HG02623 (cell line): ENCODE data around the gene POGLUT2.
"Not testable (repeated sequence)": the region's sequence is repeated elsewhere in the genome, so short reads cannot be mapped to it uniquely, and the experiment has no call there.

Experiments used
- ATAC-seq: cut with Tn5 transposase; IDR thresholded peaks from one replicate; pipeline ENCODE4 v1.9.1; 2021; ENCODE audit warnings: moderate library complexity; ENCODE audit not compliant: unreplicated experiment

POGLUT2 gene

DNA sequence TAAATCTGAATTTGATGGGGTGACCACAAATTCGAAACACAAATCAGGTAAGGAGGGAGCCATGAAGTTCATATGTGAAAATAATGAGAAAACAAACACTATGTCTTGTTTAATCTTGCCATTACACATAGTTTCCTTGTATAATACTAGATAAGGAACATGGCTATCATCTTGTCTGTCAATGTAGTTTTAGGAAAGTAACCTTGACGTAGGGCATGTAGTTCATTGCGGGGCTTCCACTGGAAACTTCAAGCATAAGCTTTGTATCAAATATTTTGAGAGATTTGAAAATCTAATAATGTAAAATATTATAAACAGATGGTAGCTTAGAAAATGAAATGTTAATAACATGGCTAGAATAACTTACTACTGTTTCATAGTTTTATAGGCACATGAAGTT, 8.9 kb upstream of the POGLUT2 start:
- ATAC-seq, result no peak

DNA sequence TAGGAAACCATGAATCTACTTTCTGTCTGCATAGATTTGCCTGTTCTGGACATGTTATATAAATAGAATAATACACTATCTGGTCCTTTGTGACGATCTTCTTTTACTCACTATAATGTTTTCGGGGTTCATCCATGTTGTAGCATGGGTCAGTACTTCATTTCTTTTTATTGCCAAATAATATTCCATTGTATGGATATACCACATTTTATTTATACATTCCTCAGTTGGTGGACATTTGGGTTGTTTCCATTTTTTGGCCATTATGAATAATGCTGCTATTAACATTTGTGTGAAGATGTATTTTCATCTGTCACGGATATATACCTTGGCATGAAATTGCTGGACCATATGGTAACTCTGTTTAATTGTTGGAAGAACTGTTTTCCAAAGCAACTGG, 6.9 kb upstream of the POGLUT2 start:
- ATAC-seq, result no peak

DNA sequence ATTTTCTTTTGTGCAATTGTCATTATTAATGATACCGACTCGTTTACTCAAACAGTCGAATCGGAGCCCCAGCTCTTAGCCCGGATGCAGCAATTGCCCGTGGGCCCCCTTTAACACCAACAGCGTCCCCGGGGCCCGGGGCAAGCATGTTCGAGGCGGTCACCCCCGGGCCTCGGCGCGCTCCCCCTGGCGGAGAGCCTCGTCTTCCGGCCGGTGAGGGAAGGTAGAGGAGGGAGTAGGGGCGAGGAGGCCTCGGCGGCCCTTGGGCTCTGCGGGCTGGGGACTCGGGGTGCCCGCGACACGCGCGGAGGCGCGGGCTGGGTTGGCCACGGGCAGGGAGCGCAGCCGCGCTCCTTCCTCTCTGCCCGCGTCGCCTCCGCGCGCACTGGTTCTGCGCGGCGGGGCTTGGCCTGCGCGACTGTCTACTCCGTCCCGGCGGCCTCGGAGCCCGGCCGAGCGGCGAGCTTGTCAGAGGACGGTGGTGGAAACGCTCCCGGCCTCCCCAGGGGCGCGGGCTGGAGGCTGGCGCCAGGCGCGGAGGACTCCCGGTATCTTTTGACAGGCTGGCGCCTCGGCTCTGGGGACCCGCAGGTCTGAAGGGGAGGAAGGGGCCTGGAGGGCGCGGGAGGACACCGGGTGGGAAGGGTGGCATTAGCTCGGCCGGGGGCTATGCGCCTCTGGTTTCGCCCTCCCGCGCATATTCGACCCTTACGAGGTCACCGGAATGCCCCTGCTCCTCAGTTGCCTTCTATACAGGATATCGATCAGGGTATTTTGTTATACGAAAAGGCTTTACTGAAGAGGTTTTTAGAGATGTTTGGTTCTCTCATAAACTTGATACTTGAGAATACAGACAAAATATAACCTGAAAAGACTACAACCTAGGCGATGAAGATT, 1.6 kb upstream of the POGLUT2 start:
- peak; percentile 73 for ATAC-seq

DNA sequence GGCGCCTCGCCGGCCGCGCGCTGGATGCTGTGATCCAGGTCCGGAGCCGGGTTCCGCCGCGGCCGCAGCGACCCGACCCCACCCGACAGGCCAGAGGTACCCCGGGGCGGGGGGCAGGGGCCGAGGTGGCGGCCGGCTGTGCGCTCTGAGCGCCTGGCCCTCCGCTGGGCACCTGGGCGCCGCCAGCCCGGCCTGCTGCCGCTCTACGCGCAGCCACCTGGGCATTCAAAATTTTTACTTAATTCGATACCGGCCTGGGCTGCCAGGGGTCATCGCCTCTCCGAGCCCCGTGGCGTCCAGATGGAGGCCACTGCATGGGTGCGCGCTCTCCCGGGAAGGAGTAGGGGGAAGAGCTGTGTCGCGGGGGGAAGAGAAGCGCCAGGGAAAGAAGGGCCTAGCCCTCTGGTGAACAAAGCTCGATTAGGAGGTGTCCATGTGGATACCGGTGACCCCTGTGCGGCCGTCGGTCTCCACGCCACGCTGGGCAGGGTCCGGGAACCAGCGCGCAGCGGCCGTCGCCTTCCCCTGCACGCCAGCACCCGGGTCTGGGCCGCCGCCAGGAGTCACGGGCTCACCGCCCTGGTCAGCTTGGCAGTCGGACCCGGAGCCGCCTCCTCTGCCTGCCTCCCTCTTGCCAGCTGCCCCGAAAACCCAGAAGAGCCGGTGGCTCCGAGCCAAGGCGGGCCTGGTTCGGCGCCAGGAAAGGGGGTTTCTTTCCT, 809 bp upstream of the POGLUT2 start:
- ATAC-seq, result peak; percentile 4

DNA sequence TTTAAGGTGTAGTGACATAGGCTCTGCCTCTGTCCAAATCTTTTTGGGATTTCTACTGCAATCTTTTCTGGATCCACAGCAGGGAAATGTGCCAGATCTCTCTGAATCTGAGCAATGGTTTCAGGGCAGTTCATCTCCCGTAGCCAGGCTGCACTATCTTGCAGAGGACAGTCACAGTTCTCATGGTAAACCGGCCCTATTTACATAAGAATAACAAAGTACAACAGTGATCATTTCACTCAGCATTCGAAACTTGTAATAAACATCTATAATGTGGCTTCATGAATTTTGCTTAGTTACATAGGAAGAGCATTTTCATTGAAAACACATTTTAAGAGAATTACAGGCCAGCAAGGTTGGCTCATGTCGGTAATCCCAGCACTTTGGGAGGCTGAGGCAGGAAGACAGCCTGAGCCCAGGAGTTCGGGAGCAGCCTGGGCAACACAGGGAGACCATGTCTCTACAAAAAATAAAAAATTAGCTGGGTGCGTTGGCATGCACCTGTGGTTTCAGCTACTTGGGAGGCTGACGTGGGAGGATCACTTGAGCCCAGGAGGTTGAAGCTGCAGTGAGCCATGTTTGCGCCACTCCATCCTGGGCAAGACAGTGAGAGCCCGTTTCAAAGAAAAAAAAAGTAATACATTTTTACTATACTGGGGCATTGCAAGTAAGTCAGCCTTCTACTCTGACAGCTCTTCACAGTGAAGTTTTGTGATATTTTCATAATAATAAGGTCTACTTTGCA, 5.0 kb downstream of the POGLUT2 start:
- no peak for ATAC-seq

DNA sequence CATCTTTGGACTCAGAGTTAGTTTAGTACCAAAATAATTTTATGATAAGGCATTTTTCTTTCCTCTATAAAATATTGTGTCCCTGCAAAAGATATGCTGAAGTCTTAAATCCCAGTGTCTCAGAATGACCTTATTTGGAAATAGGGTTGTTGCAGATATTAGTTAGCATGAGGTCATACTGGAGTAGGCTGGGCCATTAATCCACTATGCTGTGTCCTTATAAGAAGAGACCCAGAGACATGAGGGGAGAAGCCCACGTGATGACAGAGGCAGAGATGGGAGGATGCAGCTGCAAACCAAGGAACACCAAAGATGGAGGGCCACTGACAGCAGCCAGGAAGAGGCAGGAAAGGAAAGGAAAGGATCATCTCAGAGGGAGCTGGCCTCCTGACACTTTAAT, 6.4 kb downstream of the POGLUT2 start:
- ATAC-seq, result no peak

DNA sequence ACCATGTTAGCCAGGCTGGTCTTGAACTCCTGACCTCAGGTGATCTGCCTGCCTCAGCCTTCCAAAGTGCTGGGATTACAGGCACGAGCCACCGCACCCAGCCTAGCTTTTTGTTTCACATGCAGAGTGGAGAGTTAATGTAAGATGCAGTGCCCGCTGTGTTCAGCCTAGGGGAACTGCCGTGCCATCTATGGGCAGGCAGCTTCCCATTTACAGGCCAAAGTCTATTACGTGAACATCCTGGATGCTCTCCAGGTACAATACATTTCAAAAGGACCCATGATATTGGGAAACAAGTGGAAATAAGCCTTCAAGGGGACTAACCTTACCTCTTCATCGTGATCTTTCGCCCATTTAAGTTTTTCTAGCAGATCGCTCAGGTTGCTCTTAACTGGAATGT, 10.1 kb downstream of the POGLUT2 start:
- ATAC-seq, result no peak

DNA sequence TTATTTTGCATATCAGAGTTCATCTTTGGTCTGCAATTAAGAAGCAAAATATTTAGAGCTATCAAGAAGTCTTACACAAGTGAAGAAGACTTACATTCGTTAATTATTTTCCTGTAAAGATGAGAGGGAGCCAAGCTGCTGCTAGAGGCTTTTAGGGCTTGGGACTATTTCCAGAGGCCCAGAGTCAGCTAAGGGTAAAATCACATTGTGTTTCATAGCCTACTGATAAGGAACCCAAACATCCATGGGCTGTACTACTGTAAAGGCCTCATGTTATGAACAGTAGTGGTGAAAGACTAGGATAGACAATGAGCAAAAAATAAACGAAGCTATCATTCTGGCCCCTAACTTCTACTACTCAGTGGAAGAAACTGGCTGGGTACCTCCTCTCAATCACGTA, 14.3 kb downstream of the POGLUT2 start:
- no peak for ATAC-seq

DNA sequence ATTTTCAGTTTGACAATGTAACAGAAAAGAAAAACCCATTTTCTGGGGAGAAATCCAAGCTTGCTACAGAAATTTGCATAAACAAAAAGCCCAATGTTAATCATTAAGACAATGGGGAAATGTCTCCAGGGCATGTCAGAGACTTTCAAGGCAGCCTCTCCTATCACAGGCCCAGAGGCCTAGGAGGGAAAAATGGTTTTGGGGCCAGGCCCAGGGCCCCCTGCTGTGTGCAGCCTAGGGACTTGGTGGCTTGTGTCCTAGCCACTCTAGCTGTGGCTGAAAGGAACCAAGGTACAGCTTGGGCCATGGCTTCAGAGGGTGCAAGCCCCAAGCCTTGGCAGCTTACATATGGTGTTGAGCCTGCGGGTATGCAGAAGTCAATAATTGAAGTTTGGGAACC, 17.2 kb downstream of the POGLUT2 start:
- ATAC-seq, result no peak

DNA sequence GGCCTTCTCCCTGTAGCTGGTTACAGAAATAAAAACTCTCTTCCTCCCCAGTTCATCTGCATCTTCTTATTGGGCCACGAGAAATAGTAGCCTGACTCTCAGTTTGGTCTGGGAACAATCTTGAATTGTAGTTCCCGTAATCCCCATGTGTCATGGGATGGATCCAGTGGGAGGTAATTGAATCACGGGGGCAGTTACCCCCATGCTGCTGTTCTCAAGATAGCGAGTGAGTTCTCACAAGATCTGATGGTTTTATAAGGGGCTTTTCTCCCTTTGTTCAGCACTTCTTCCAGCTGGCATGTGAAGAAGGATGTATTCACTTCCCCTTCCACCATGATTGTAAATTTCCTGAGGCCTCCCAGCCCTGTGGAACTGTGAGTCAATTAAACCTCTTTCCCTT, 18.1 kb downstream of the POGLUT2 start:
- not testable (repeated sequence) for ATAC-seq

DNA sequence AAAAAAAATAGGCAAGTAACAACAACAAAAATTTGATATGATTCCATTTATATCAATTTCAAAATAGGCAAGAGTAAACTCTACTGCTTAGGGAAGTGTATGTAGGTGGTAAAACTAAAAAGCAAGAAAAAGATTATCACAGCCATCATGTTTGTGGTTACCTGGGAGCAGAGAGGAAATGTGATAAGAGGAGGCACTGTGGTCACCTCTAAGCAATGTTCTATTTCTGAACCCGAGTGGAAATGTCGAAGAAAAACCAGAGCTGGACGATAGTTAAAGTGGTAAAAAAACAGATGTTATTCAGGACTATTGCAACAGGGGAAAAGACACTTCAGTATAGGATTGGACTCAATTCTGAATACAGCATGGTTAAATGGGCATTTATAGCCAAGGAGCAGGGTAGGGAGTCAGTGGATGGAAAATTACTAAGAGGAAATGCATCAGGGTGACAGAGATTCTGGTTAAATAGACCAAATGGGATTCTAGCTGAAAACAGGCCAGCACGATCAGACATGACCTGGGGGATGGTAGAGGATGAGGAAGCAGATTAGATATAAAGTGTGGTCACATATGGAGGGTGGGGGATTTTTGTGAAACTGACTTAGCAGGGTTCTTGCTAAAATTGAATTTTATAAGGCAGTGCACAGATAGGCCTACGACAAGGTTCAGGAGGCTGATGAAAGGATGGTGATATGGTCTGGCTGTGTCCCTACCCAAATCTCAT, 19.2 kb downstream of the POGLUT2 start:
- peak; percentile 47 for ATAC-seq

DNA sequence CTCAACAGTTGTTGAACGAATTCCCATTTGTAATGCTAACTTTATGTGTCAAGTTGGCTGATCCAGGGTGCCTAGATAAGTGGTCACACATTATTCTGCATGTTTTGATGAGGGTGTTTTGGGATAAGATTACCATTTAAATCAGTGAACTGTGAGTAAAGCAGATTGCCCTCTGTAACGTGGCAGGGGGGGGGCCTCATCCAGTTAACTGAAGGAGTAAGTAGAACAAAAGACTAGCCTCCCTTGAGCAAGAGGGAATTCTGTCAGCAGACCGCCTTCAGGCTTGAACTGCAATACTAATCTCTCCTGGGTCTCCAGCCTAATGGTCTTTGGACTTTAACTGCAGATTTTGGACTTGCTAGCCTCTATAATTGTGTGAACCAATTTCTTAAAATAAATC, 21.0 kb downstream of the POGLUT2 start:
- ATAC-seq, result no peak

DNA sequence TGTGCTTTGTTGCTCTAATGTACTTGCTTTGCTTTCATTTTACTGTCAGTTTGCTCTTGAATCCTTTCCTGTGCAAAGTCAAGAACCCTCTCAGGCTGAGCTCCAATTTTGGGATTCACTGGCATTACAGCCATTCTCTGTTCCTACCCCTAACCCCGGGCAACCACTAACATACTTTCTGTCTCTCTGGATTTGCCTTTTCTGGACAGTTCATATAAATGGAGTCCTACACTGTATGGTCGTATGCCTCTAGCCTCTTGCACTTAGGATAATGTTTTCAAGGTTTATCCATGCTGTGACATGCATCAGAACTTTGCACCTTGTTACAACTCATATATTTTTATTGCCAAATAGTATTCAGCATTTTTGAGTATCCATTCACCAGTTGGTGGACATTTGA, 22.5 kb downstream of the POGLUT2 start:
- no peak for ATAC-seq

DNA sequence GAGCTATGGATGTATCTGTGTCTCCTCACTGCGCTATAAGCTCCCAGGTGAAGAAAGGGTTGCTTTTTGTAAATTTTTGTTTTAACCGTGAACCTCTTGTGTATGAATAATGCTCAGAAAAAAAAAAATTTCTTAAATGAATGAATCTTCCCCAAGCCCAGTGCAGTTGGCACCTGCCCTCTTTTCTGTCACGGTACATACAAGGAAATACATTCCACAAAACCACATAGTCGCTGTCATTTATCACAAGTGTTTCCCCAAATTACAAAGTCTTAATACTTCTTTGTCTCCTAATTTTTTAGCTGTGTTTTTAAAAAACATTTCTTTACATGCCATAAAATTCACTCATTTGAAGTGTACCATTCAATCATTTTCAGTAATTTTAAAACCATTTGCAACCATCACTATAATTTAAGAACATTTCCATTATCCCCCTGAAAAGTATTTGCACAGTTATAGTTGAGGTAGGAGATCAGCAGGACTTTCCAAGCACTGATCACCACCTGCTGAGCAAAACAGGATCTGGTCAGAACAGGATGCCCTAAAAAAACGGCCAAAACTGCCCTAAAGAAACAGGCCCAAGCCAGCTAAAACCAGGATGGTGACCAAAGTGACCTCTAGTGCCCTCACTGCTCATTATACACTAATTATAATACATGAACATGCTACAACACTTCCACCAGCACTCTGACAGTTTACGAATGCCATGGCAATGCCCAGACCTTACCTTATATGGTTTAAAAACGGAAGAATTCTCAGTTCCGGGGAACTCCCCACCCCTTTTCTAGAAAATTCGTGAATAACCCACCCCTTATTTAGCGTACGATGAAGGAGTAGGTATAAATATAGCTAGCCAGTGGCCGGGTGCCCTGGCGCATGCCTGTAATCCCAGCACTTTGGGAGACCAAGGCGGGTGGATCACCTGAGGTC, 23.9 kb downstream of the POGLUT2 start:
- ATAC-seq, result no peak

DNA sequence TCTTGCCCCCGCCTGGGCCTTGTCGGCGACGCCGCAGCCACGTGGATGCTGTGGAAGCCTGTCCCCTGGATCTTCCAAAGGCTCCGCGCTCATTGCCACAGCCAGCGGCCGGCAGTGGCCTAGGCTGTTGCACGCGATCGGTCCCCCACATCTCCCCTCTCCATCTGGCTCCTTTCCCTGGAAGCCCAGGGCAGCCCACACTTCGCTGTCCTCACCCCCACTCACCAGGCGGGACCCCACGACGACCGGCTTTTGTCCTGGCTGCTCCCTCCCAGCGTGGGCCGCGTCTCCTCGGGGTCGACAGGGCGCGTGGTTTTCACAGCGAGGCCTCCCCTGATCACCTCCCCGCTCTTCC, 24.6 kb downstream of the POGLUT2 start:
- no peak for ATAC-seq

DNA sequence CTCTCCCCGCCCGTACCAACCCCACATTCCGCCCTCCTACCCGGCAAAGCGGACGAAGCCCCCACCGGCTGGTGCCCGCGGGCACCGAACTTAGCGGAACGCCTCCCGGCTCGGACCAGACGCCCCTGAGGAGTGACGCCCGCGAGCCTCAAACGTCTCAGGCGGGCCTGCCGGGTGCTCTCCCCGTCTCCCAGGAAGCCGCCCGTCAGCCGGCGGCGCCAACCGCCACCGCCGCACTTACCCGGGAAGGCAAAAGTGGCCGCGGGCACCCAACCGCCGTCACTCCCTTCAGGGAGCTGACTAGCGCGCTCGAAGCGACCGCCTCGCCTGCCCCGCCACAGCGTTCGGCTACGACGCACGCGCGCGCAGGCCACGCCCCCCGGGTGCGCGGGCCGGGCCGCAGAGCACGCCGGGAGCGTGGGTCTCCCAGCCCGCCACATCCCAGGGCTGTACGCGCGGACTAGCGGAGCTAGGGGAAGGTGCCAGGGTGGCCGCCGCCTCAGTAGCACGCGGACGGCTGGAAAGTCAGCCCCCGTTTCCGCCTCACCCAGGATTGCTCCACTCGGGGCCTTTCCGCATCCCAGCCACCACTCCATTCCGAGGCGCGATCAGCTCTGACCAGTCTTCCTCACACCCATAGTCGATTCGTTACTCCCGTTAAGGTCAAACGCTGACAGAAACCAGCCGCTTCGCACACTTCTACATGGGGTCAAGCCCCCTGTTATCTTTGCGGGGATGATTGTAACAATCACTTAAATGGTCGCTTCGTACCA, 25.1 kb downstream of the POGLUT2 start, which contains the start of gene TEX30:
Gene TEX30 (minus strand): TSS at position 346 of the 773 bp plus-strand sequence. CDS start 3,760 bp downstream, outside the sequence.
- ATAC-seq, result peak; percentile 94

DNA sequence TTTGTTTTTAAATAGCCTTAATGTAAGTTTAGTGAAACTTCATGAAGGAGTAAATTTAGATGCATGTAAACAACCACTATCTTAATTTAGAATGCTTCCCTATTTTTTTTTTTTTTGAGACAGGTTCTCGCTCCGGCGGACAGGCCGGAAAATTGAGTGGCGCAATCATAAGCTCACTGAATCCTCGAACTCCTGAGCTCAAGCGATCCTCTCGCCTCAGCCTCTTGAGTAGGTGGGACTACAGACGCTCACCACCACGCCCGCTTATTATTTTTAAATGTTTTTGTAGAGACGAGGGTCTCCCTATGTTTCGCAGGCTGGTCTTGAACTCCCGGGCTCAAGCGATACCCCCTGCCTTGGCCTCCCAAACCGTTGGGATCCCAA, 26.7 kb downstream of the POGLUT2 start:
- ATAC-seq, result no peak

DNA sequence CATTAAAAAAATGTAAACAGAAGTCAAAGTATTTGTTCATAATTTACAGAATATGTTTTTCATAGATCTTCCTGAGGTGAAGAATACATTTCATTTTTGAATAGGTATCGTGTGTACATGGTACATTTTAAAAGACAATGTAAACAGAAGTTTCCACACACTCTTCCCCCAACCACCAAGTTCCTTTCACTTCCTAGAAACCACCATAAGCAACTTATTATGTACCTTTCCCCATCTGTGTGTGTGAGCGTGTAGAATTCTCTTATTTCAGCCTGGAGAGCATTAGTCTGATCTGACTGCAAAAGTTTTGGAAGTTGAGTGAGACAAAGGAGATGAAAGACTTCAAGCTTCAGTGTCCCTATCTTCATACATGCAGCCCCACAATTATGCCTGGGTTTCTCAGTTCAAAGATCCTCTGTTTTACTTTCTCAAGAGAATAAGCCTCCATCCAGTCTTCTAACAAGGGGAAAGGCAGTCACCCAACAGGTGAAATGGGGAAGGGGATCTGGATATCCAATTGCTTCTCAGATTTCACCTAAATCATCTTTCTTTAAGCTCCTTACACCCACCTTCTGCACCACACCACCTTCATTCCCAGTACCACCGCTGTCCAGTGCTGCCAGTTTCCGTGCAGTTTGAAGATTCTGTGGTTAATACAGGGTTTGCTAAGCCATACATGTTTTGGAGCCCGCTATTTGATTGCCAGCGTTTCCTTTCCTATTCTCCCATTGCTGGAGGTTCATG, 27.3 kb downstream of the POGLUT2 start:
- no peak for ATAC-seq
